Stimulated activated CD4-positive, alpha-beta T cell treated with anti-CD3 and anti-CD28 coated beads, Interleukin-12 subunit alpha, Interleukin-12 subunit beta, amount 100 ng/mL, for 4 hours (primary cell): Measurements from ENCODE around the gene MAP2K3.

Experiments
- DNase-seq: peaks from one replicate; pipeline ENCODE4 v3.0.0-alpha.2; 2020

MAP2K3 gene

DNA sequence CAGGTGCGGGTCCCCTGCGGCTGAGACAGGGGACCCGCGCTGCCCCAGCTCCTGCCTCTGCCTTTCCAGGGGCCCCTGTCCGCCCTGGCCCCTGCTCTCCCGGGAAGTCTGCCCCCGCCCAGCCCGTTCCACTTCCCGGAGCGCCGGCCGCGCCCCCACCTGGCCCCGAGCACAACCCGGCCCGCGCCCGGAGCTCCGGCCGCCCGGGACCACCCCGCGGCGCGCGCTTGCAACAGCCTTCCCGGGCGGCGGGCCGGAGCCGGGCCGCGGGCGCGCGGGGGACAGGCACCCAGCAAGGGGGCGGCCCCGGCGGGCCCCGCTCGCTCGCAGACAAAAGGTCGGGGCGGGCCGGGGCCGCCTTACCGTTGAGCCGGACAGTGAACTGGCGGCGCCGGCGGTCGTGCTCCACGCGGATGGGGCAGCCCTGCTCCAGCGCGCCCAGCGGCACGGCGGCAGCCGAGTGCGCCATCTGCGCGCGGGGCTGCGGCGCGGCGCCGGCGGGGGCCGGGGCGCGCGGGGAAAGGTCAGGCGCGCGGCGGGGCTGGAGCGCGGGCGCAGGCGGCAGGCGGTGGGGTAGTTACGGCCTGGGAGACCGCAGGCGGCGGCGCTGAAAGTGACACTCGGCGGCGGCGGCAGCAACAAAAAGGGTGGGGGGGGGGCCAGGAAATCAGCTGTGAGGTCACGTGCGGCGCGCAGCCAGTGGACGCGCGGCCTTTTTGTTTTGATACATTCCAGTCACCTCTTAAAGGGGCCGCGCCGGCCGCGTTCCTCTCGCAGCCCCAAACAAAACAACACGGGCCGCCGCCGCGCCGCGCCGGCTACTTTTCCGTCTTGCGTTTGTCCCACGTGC, 31.5 kb upstream of the MAP2K3 start, which contains the start of gene NATD1:
NATD1 (minus strand) TSS at position 615 of the 850 bp plus-strand sequence; CDS start at position 469, 146 bp downstream.
- peak; percentile 68 for DNase-seq

DNA sequence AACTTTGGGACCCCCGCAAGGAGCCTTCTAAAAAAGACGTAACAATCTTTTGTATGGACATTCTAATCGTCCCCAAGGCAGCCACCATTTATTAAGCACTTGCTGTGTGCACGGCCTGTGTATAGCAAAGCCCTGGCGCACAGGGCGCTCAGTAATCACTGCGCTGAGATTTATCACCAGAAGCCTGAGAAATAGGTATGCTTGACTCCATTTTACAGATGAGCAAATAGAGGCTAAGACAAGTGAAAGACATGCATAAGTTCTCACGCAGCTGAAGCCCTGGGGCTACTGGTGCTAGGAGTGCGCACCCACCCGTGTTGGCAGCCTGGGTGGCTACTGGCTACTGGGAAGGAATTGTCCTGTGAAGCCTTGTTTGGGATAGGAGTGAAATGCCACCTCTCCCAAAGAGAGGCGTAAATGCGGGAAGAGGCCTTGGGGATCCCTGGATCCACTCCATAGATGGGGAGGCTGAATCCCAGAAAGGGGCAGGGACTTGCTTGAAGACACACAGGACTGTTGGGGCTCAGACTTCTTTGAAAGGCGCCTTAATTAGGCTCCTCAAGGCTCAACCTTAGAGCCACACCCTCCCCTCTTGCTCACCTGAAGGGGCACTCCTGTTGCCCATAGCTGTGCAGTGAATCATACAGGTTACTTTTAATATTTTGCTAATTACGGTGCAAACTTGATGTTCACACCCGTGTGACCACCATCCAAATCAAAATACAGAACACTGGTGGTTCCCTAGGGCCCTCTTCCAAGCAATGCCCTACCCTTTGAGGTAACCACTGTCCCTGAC, 30.7 kb upstream of the MAP2K3 start:
- DNase-seq, result no peak

GRCh38 chr17:21258593-21258992, 25.9 kb upstream of the MAP2K3 start:
- DNase-seq, result no peak

DNA sequence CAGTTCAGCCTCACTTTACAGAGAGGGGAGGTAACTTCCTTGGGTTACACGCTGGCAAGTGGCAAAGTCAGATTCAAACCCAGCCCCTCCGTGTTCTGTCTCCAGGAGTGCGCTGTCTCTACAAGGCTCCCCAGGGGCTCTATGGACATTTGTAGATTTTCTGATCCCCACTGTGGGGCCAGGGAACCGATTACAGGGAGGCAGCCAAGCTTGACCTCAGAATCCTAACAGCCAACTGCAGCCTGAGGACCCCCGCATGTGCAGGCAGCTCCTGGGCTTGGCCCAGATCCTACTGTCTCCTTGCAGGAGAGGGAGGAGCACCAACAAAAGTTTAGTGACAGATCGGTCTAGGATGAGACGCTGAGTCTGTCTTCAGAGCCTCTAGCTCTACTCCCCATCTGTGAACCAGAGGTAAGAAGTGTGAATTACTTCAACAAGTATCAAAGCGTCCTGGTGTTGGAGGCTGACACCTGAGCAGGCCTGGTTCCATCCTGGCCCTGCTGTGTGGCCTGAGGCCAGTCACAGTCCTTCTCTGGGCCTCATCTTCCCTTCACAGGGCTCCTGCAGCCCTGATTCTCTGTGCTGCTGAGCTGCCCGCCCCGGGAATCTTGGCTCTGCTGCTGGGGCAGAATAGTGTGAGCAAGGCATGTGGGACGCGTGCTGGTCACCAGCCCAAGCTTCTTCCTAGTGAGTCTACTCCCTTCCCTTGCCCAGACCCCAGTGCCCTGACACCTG, 22.1 kb upstream of the MAP2K3 start:
- no peak for DNase-seq

GRCh38 chr17:21263376-21263775, 21.1 kb upstream of the MAP2K3 start:
- no peak for DNase-seq

GRCh38 chr17:21268596-21269188, 15.8 kb upstream of the MAP2K3 start:
- DNase-seq, result no peak

DNA sequence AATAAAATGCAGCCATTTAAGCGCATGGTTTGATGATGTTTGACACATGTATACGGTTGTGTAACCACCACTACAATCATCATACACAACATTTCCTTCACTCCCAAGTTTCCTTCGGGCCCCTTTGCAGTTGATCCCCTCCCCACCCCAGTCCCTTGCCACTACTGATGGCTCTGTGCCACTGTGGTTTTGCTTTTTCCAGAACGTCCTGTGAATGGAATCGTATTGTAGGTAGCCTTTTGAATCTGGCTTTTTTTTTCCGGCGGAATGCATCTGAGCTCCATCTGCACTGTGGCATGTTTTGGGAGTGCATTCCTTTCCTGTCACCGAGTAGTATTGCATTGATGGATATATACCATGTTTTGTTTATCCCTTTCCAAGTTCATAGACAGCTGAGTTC, 15.1 kb upstream of the MAP2K3 start:
- no peak for DNase-seq

- no peak for DNase-seq
Observed at GRCh38 chr17:21271454-21272183, 12.9 kb upstream of the MAP2K3 start.

- no peak for DNase-seq
Observed at GRCh38 chr17:21272250-21272649, 12.3 kb upstream of the MAP2K3 start.

DNA sequence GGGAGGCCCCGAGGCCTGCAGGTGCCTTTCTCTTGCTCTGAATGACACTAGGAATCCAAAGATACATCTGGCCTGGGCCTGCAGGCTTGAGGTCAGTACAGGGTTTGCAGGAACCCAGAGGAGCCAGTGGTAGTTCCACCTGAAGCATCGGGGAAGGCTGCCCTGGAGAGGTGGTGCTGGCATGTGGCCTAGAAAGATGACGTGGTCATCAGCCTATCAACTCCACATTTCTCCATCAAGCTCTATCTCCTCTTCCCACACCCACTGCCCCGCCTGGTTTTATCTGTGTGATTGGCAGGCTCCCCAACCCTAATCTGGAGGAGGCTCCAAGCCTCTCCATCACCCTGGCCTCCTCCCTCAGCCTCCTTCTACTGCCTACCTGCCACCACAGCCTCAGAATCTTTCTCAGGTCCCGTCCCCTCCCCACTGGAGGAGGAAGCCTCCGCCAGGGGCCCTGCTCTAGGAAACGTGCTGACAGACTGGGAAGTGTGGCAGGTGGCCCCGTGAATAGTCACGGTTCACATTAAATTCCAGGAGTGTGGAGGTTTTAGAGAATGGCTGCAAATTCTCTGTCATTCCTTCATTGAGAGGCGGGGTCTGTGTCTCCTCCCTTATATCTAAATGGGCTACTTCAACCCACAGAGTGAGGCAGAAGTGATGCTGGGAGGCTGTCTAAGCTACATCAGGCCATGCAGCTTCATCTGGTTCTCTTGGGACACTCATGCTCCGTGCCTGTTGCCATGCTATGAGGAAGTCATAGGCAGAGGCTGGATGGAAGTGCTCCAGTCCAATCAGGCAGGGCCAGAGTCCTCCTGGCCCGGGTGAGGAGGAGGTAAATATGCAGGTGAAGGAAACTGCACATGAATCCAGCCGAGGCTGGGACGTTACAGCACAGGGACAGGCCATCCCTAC, 11.4 kb upstream of the MAP2K3 start:
- no peak for DNase-seq

- DNase-seq, result no peak
Observed at GRCh38 chr17:21275047-21275578, 9.4 kb upstream of the MAP2K3 start.

DNA sequence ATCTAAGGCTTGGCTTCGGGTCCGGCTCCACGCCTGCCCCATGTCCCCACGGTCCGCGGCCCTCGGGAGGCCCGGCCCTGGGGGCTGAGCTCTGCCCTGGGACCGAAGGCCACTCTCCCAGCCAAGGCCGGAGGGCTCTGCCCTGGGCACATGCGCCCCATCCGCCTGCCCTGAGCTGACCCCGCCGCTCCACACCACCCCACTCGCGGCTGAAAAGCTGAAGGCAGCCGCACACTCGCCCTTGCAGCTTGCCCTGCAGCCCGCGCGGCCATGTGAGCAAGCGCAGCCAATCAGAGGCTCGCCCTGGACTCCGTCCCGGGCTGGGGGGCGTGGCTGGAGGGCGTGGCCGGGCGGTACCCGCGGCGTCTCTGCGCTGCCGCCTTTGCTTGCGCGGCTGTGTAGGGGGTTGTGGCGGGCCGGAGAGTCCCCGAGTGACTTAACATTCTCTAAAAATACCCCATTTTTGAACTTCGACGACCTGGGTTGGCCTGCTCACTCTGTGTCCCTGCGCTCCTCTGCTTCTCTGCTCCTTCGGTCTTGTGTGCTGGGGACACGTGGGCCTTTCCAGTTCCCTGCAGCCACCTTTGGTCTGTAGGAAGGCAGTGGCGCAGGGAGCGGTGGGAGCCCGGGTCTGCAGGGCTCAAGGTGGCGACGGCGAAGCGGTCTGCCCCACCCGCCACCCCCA, 8.8 kb upstream of the MAP2K3 start:
- peak; percentile 99 for DNase-seq

DNA sequence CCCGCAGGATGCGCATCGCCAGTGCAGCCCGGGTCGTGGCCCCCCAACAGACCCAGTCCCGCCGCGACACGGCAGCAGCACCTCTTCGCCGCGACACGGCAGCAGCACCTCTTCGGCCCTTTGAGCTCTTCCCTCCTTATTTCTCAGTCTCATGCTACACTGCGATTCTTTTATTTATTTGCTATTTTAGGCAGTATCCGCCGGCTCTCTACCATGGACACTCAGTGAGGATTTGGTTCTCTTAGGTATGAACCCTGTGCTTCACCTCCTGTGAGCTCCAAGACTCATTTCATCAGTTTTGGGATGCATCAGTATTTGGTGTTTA, 8.3 kb upstream of the MAP2K3 start:
- no peak for DNase-seq

DNA sequence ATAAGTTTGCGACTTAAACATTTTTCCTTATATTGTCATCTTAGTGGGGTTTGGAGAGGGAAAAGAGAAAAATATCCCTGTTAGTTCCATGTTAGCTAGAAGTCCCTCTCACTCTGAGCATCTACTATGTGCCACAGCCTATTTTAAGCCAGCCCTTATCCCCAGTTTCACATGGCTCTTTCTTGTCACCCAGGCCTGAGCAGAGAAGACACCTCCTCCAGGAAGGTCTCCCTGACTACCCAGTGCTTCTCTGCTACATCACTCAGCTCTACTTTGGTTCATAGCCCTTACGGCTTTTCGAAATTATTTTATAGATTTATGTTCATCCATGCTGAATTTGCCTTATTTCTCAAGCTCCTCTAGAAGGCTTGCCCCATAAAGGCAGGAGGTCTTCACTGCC, 7.2 kb upstream of the MAP2K3 start:
- no peak for DNase-seq

GRCh38 chr17:21278450-21279197, 5.9 kb upstream of the MAP2K3 start:
- DNase-seq, result no peak

DNA sequence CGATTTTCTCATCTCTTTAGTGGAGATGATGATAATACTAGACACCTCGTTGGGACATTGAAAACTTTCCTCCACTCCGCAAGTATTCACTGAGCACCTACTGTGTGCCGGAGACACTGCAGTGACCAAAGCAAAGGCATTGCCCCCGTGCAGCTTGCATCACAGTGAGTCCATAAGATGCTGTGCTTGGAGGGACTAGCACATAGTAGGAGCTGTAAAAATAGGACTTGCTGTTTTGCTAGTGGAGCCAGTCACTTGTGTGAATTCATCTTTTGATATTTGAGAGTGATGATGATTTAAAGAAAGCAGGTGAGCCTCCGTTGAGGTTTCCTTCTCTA, 5.3 kb upstream of the MAP2K3 start:
- DNase-seq, result no peak

DNA sequence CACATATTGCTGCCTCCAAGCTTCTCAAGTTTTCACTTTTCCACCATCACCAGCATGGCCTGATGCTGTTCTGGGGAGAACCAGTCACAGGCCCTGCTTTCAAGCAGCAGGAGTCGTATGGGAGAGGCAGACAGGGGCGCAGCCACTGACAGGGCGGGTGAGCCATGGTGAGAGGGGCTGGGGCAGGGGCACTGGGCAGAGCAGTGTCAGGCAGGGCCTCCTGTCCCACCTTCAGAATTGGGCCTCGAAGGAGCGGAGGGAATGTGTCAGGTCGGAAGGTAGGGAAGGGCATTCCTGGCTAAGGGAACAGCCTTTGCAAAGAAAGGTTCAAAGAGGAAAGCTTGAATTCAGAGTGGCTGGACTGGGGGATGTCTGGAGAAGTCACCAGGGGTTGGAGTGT, 4.9 kb upstream of the MAP2K3 start:
- no peak for DNase-seq

DNA sequence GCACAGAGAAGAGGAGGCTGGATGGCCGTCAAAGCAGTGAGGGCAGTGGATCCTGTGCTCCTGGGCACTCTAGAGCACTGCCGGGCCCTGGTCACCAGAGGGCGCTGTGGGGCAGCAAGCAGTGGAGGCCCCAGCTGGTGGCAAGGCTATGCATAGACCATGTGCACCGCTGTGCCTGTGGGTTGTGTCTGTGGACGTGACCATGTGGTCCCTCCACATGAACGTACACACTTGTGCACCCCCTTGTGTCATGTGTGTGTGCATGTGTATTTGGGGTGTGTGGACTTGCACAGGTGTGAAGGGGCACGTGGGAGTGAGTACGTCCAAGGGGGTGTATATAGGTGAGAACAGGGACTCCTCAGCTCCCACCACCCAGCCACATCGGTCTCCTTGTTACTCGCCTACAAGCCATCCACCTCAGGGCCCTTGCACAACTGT, 4.4 kb upstream of the MAP2K3 start:
- DNase-seq, result peak; percentile 93

DNA sequence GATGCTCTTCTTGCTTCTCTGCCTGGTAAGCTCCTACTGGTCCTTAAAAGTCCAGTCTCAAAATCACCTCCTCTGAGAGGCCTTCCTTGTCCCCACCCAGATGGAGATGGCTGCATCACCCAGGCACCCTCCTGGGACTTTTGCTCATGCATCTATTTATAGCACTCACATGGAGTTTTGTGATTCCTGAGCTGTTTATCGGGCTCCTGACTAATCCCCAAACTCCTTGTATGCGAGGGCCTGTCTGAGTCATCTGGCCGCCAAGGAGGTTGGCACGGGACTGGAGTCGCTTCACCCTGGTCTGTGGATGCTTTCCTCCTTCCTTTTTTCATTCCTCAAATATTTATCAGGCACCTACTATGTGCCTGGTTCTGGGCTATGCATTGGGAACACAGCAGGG, 2.3 kb upstream of the MAP2K3 start:
- DNase-seq, result no peak

GRCh38 chr17:21282850-21283249, 1.7 kb upstream of the MAP2K3 start:
- DNase-seq, result no peak
